GM18519 (cell line): ENCODE data around the gene ARFGAP3.

ENCODE experiments used
- ATAC-seq: cut with Tn5 transposase; IDR thresholded peaks from one replicate; pipeline ENCODE4 v1.9.1; 2021; ENCODE audit warnings: mild to moderate bottlenecking, moderate library complexity; ENCODE audit not compliant: unreplicated experiment, low FRiP score

Gene ARFGAP3

GRCh38 chr22:42825796-42826195 is 31.3 kb downstream of the ARFGAP3 start:
- no peak for ATAC-seq

DNA sequence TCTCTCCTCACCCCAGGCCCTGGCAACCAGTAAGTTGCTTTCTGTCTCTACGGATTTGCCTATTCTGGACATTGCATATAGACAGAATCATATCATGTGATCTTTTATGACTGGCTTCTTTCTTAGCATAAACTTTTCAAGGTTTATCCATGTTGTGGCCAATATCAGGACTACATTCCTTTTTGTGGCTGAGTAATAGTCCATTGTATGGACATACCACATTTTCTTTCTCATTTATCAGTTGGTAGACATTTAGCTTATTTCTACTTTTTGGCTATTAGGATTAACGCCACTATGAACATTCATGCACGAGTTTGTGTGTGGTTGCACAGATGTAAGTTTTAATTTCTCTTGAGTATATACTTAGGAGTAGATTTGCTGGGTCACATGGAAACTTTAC is 35.7 kb downstream of the ARFGAP3 start:
- ATAC-seq = no peak

DNA sequence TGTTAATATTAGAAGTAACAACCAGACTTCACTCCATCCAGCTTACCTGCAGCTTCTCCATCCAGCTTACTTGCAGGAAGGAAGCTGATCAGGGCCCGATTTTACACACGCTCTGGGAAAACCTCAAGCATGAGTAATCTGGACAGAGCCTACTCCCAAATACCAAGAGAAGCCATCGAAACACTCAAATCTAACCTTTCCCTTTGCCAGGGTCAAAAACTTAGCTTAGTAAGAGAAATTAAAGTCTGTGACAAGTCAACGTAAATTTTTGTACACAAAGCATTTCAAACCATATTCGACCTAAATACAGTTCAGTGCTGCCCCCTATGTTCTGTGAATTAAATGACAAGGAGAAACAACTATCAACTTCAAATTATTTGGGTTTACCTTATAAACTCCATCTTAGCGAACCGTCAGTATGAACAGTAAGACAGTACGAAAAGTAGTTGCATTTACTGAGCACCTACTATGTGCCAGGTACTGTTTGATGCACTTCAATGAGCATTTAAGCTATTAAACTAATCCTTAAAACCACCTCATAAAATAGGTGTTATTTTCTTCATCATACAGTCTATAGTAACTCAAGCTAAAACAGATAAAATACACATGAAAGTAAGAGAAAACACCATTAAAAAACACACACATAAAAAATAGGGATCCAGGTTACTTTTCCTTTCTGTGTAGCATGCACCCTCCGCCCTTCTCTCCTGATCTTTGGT is 36.9 kb downstream of the ARFGAP3 start:
- no peak for ATAC-seq

DNA sequence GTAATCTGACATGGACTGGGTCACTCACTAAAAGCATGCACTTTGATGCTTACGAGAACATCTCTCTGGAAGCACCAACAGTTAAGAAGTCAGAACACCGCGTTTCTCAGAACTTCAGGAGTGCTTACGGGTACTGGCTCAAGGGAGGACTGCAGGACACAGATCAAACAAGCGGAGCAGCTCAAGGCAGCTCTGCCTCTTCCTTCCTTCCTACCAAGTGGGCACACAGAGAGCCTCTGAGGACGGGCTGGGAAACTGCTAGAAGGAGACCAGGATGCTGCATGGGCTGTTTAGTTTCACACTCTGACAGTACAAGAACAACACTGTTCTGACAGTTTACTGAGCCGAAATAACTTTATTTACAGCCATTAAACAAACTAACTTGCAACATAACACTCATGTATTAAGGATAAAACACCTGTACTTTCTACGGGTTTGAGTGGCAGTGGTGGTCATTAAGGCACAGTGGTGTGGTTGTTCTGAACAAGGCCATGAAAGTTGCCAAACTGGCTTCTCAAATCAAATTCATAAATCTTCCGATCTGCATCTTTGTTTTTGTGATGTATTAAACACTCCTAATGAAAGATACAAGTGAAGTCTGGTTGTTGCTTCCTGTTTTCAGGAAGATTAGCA is 37.5 kb downstream of the ARFGAP3 start:
- no peak for ATAC-seq

GRCh38 chr22:42817556-42817955 is 39.5 kb downstream of the ARFGAP3 start:
- ATAC-seq = no peak

DNA sequence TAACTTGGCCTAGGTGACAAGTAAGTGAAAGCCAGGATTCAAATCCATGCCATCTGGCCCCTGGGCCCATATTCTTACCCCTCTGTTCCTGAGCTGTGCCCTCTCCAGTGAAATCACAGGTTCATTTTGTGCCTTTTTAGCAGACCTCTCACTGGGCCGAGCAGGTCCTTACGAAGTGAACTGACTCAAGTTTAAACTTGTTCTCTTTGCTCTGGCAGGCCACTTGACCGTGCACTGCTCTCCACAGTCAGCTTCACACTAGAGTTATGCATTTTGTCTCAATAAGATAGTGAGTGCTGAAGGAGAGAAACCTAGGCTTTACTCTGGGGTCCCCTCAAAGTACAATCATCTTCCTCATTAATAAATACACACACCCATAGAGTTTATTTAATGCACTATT is 40.7 kb downstream of the ARFGAP3 start:
- ATAC-seq = no peak

DNA sequence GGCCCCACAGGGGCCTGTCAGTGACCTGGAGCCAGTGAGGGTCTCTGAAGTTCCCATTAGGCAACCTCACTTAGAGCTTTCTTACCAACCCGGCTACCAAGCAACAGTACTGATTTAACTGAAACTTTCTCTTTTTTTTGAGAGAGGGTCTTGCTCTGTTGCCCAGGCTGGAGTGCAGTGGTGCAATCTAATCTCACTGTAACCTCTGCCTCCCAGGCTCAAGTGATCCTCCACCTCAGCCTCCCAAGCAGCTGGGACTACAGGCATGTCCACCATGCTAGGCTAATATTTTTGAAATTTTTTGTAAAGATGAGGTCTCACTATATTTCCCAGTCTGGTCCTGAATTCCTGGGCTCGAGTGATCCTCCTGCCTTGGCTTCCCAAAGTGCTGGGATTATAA is 42.5 kb downstream of the ARFGAP3 start:
- ATAC-seq = no peak

DNA sequence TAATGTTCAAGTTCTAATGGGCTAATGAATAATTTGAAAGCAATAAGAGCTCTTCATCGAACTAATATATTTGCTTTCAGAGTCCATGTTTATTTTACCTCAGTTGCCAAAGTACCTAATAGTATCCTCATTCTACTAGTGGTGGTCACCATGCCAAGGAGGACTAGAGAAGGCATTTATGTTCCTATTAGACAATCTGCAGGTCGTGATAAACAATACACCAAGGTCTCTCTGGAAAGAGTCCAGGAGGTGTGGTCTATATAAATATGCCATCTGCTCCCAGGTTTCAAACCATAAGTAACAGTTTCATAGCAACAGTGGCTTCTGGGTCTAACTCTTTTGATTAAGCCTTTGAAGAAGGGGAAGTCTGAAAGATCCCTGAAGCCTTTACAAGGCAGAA is 42.9 kb downstream of the ARFGAP3 start:
- no peak for ATAC-seq

- no peak for ATAC-seq
Measured at GRCh38 chr22:42813501-42813900, 43.6 kb downstream of the ARFGAP3 start.

- ATAC-seq = no peak
Measured at GRCh38 chr22:42811459-42811858, 45.6 kb downstream of the ARFGAP3 start.

DNA sequence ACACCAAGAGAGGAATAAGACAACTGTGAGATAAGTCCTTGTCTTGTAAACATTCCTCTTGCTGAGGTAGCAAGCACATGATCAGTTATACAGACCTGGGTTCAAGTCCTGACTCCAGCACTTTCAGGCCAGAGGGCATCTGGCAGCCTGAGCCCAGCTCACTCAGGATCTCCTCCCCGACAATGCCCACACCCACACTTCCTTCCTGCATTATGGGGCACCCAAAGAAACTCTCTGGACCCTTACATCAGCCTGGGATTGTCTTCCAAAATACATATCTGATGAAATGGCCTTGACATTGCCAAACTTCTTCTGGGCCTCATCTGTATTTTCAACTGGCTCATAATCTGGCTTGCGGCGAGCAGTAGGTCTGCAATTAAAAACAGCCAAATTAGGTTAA is 48.6 kb downstream of the ARFGAP3 start:
- ATAC-seq = no peak

DNA sequence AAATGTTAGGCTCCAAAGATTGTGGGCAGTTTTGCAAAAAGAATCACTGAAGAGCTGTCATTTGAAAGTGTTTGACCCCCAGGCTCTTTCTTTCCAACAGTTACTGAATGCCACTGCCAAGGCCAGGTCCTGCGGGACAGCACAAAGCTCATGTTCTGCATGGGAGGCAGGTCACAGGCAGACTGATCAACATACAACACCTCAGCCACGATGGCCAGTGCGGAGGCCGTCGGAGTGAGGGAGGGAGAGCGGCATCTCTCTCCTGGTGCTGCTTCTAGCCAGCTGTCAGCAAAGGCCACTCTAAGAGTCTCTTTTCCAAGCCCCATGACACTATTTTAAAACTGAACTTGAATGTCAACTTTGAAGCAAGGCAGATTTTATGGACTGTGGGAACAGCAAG is 49.9 kb downstream of the ARFGAP3 start:
- no peak for ATAC-seq

GRCh38 chr22:42805998-42806830 is 50.9 kb downstream of the ARFGAP3 start:
- ATAC-seq = no peak

GRCh38 chr22:42805016-42805997 is 51.8 kb downstream of the ARFGAP3 start:
- ATAC-seq = no peak

DNA sequence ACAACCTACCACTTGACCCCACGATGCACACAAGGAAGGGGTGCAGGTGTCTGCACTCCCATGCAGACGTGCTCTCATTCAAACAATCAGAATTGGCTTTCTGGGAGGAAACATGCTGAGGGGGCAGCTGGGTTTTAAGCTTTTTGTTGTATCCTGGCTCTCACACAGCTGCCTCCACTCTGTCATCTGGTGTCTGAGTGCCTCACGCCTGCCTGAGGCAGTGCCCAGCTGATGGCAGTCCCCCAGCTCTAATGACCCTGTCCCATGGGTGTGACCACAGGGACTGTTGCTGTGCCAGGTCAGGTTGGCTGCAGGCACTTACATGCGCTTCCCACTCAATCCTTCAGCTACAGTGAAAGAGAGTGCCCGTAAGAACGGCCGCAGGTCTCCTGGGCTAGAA is 53.7 kb downstream of the ARFGAP3 start:
- ATAC-seq = no peak

- no peak for ATAC-seq
Measured at GRCh38 chr22:42801252-42802080, 55.6 kb downstream of the ARFGAP3 start.

DNA sequence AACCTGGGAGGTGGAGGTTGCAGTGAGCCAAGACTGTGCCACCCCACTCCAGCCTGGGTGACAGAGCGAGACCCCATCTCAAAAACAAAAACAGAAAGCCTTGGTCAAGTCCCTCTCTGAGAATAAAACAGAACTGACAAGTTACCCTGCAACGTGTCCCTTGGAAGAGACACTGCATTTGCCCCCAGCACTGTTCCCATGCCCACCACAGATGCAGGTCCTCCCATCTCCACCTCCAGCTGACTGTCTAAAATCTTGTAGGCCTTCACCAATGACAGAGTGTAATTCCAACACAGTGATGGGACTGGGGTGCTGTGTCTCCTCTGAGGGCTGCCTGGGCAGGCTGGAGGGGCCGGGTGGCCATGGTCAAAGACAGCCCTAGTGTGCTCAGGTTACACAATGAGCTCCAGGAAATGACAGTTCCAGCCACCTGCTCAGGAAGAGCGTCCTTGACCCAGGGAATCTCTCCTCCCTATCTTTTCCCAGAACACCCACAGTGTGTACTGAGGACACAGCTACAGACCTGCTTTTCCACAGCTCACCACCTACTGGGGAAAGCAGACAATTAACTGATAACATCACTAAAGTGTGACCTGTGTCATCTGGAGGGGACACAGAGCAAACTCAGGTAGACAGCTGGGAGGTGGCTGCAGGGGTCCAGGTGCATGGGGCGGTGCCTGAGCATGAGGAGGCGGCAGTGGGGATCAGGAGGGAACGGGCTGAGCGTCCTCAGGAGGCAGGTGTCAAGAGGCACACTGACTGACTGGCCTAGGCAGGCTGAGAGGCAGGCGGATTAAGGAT is 56.4 kb downstream of the ARFGAP3 start:
- no peak for ATAC-seq

GRCh38 chr22:42799461-42800405 is 57.3 kb downstream of the ARFGAP3 start:
- ATAC-seq = no peak
